NCI-H226 (cell line): ENCODE results near the gene LGMN.
"Not testable (repeated sequence)": the region's sequence is repeated elsewhere in the genome, so short reads cannot be mapped to it uniquely, and the experiment has no call there.

Source experiments
- DNase-seq: peaks from one replicate; pipeline ENCODE4 v3.0.0-alpha.2; 2015

LGMN gene

GRCh38 chr14:92759679-92760523 is 11.5 kb upstream of the LGMN start:
- DNase-seq, result no peak

- peak; percentile 82 for DNase-seq
Measured at GRCh38 chr14:92759300-92759678, 10.9 kb upstream of the LGMN start.

- DNase-seq, result no peak
Measured at GRCh38 chr14:92756446-92756845, 8.0 kb upstream of the LGMN start.

GRCh38 chr14:92755495-92755894 is 7.1 kb upstream of the LGMN start:
- DNase-seq, result peak; percentile 49

GRCh38 chr14:92754966-92755365 is 6.5 kb upstream of the LGMN start:
- DNase-seq, result no peak

- no peak for DNase-seq
Measured at GRCh38 chr14:92753250-92753649, 4.8 kb upstream of the LGMN start.

- no peak for DNase-seq
Measured at GRCh38 chr14:92751819-92752218, 3.4 kb upstream of the LGMN start.

- DNase-seq, result no peak
Measured at GRCh38 chr14:92750994-92751400, 2.6 kb upstream of the LGMN start.

GRCh38 chr14:92750222-92750728 is 1.8 kb upstream of the LGMN start:
- not testable (repeated sequence) for DNase-seq

GRCh38 chr14:92747701-92748258 is 647 bp downstream of the LGMN start:
- no peak for DNase-seq

GRCh38 chr14:92744198-92744597 is 4.2 kb downstream of the LGMN start:
- DNase-seq, result no peak

- no peak for DNase-seq
Measured at GRCh38 chr14:92740440-92740839, 8.0 kb downstream of the LGMN start.

- no peak for DNase-seq
Measured at GRCh38 chr14:92737619-92738188, 10.7 kb downstream of the LGMN start.

GRCh38 chr14:92737206-92737605 is 11.2 kb downstream of the LGMN start:
- DNase-seq, result no peak

- no peak for DNase-seq
Measured at GRCh38 chr14:92735344-92735743, 13.1 kb downstream of the LGMN start.

- no peak for DNase-seq
Measured at GRCh38 chr14:92734618-92735017, 13.8 kb downstream of the LGMN start.

- no peak for DNase-seq
Measured at GRCh38 chr14:92733007-92733406, 15.4 kb downstream of the LGMN start.

- no peak for DNase-seq
Measured at GRCh38 chr14:92731622-92732115, 16.8 kb downstream of the LGMN start.

GRCh38 chr14:92729634-92730358 is 18.6 kb downstream of the LGMN start:
- DNase-seq, result peak; percentile 81

GRCh38 chr14:92728759-92729364 is 19.6 kb downstream of the LGMN start:
- peak; percentile 92 for DNase-seq

- no peak for DNase-seq
Measured at GRCh38 chr14:92726933-92727262, 21.5 kb downstream of the LGMN start.

- peak; percentile 84 for DNase-seq
Measured at GRCh38 chr14:92726135-92726932, 22.1 kb downstream of the LGMN start.
